Natural killer cell (primary cell): ENCODE results near the gene CHSY1. TPM values are rescaled to one million over a fixed set of nuclear protein-coding genes. Genes with fewer than 3 reads are reported as not detected.

Experiments used
- ATAC-seq, 3 donors: fragments of 150-1000 bp in 2 of 3; fragments of 200-7000 bp in 1 of 3; cut with Tn5 transposase; 1 replicate in 1 of 3; 2 replicates in 2 of 3; pipeline ENCODE4 v1.10.0; 2021; ENCODE audit warnings: mild to moderate bottlenecking in 2 of 3, moderate library complexity in 2 of 3
- DNase-seq, 2 donors: peaks; one replicate each; pipeline versions ENCODE4 v3.0.0 to v3.0.0-alpha.2; 2013 to 2021; ENCODE audit warnings: mixed read lengths in 1 of 2
- H3K27ac ChIP-seq: one replicate; pipeline ENCODE4 v1.5.1; 2013; ENCODE audit warnings: mild to moderate bottlenecking, low read length
- H3K27me3 ChIP-seq: one replicate; pipeline ENCODE4 v1.6.1; 2013; ENCODE audit warnings: low read length; ENCODE audit not compliant: control insufficient read depth, insufficient read depth
- H3K36me3 ChIP-seq: one replicate; pipeline ENCODE4 v1.6.1; 2013; ENCODE audit warnings: low read length; ENCODE audit not compliant: control insufficient read depth, insufficient read depth
- H3K4me1 ChIP-seq: one replicate; pipeline ENCODE4 v1.6.1; 2013; ENCODE audit warnings: low read length; ENCODE audit not compliant: control insufficient read depth, insufficient read depth
- H3K4me3 ChIP-seq: one replicate; pipeline ENCODE4 v1.5.1; 2013; ENCODE audit warnings: low read length
- H3K9me3 ChIP-seq: one replicate; pipeline ENCODE4 v1.6.1; 2013; ENCODE audit warnings: low read length; ENCODE audit not compliant: control insufficient read depth, insufficient read depth
- H3K27ac Mint-ChIP-seq, 2 donors: one replicate each; pipeline ENCODE4 v1.8.0; 2022; ENCODE audit warnings: mild to moderate bottlenecking in 2 of 2, mixed read lengths in 2 of 2, moderate library complexity in 1 of 2
- H3K27me3 Mint-ChIP-seq, 2 donors: one replicate each; pipeline ENCODE4 v1.8.0; 2022; ENCODE audit warnings: low read depth in 2 of 2, mixed read lengths in 2 of 2
- H3K36me3 Mint-ChIP-seq: one replicate; pipeline ENCODE4 v1.8.0; 2022; ENCODE audit warnings: mixed read lengths
- H3K4me1 Mint-ChIP-seq, 2 donors: one replicate each; pipeline ENCODE4 v1.8.0; 2022; ENCODE audit warnings: mixed read lengths in 2 of 2
- H3K4me3 Mint-ChIP-seq: one replicate; pipeline ENCODE4 v1.8.0; 2022; ENCODE audit warnings: mild to moderate bottlenecking, moderate library complexity, mixed read lengths
- H3K9me3 Mint-ChIP-seq, 2 donors: one replicate each; pipeline ENCODE4 v1.8.0; 2022; ENCODE audit warnings: mixed read lengths in 2 of 2
- CTCF ChIP-seq: fragments of 200-600 bp; IDR thresholded peaks from one replicate; pipeline ENCODE4 v1.8.0; 2022; ENCODE audit warnings: antibody characterized with exemption
- WGBS: methylation state at CpG from one replicate; pipeline ENCODE4 v1.1.7; 2013; ENCODE audit warnings: missing lambda C conversion rate; ENCODE audit not compliant: insufficient coverage; 5-methylcytosine and 5-hydroxymethylcytosine counted together
- intact Hi-C: fragments of 100-400 bp; cut with micrococcal nuclease; formaldehyde crosslinking; loops from one replicate; pipeline ENCODE4 v1.14.2; 2022
- total RNA-seq, 4 donors: library from RNA; stranded (reverse); fragments of 120-200 nt in 1 of 4; gene quantifications; one replicate each; pipeline versions ENCODE4 v1.2.3 to v1.2.4, GENCODE V29; 2013 to 2022

Gene CHSY1
- total RNA-seq, 3 donors from 2014 or later (not counting 1 experiment from before 2014, with no cell fraction given): 21.1 to 32.5 (median 30.8) TPM

- intact Hi-C loops: no loop called here
- H3K36me3 Mint-ChIP-seq: peaks cover 10% of the 10 kb centered on the region
- no peaks in the 10 kb centered on the region for H3K9me3 Mint-ChIP-seq
- Histone ChIP-seq H3K27ac (no peak overlapping the region), H3K4me1 (peaks cover 7% of the 10 kb centered on the region), H3K36me3 (peaks cover 8% of the 10 kb centered on the region), H3K27me3 (no peaks in the 10 kb centered on the region), H3K4me3 (no peak overlapping the region), H3K9me3 (no peaks in the 10 kb centered on the region)
- peaks cover 39 to 55% of the 10 kb centered on the region in 2 donors for H3K4me1 Mint-ChIP-seq
- TF ChIP-seq CTCF: no peak
- peak overlapping the region; percentile 5 to 51 for H3K27ac Mint-ChIP-seq
- no peak for ATAC-seq
- no peaks in the 10 kb centered on the region for H3K27me3 Mint-ChIP-seq
- no peak overlapping the region for H3K4me3 Mint-ChIP-seq
- WGBS: 96% methylated on average over 14 of the region's 14 CpGs
- no peak for DNase-seq
Measured at GRCh38 chr15:101177866-101178265, 74.0 kb downstream of the CHSY1 start.

DNA sequence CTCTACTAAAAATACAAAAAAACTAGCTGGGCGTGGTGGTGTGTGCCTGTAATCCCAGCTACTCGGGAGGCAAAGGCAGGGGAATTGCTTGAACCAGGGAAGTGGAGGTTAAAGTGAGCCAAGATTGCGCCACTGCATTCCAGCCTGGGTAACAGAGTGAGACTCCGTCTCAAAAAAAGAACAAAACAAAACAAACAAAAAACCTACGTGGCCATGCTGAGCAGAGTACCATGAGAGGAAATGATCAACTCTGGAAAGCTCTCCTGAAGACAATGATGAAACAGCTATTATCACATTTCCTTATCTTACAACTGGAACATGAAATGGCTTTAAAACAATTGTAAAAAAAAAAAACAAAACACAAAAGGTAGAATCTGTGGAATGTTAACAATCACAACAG is 75.2 kb downstream of the CHSY1 start:
- TF ChIP-seq CTCF: no peak
- no peak overlapping the region for H3K27ac ChIP-seq
- Mint-ChIP-seq H3K4me1 (peaks cover 34 to 47% of the 10 kb centered on the region in 2 donors), H3K27ac (no peak overlapping the region), H3K27me3 (no peaks in the 10 kb centered on the region), H3K9me3 (no peaks in the 10 kb centered on the region), H3K4me3 (no peak overlapping the region), H3K36me3 (peaks cover 10% of the 10 kb centered on the region)
- peaks cover 8% of the 10 kb centered on the region for H3K36me3 ChIP-seq
- 92% methylated on average over 5 of the region's 5 CpGs for WGBS
- DNase-seq: no peak
- intact Hi-C loops: no loop called here
- no peaks in the 10 kb centered on the region for H3K9me3 ChIP-seq
- H3K4me1 ChIP-seq: peaks cover 7% of the 10 kb centered on the region
- no peak for ATAC-seq
- no peaks in the 10 kb centered on the region for H3K27me3 ChIP-seq
- no peak overlapping the region for H3K4me3 ChIP-seq

DNA sequence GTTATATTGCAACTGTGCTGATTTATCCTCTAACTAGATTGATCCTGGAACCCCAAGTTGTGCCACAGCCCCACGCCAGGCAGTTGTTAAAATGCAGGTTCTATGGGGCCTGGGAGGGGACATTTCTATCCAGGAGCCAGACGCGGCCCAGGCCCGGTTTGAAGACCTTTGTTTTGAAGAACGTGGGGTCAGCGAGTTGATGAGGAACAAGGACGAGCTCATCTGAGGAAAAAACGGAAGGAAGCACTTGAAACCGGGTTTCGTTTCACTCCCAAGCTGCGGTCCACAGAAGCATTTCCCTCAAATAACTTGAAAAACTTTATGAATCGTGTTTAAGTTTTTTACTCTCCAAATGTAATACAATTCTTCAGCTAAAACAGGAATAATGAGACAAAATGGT is 76.4 kb downstream of the CHSY1 start:
- H3K27me3 Mint-ChIP-seq: no peaks in the 10 kb centered on the region
- H3K27ac ChIP-seq: no peak overlapping the region
- H3K36me3 Mint-ChIP-seq: peaks cover 10% of the 10 kb centered on the region
- no peak for DNase-seq
- H3K4me1 Mint-ChIP-seq: peaks cover 22 to 34% of the 10 kb centered on the region in 2 donors
- ATAC-seq: no peak
- H3K36me3 ChIP-seq: peaks cover 8% of the 10 kb centered on the region
- H3K4me3 ChIP-seq: no peak overlapping the region
- H3K9me3 Mint-ChIP-seq: no peaks in the 10 kb centered on the region
- peaks cover 7% of the 10 kb centered on the region for H3K4me1 ChIP-seq
- 35% methylated on average over 11 of the region's 12 CpGs for WGBS
- H3K4me3 Mint-ChIP-seq: no peak overlapping the region
- H3K27ac Mint-ChIP-seq: peak overlapping the region; percentile 23 to 53
- no peak for TF ChIP-seq CTCF
- intact Hi-C loops: no loop called here
- H3K27me3 ChIP-seq: no peaks in the 10 kb centered on the region
- H3K9me3 ChIP-seq: no peaks in the 10 kb centered on the region
